ENCODE data around the gene PAQR4.
"Not testable (repeated sequence)": the region's sequence is repeated elsewhere in the genome, so short reads cannot be mapped to it uniquely, and the experiment has no call there.

The PAQR4 gene

DNA sequence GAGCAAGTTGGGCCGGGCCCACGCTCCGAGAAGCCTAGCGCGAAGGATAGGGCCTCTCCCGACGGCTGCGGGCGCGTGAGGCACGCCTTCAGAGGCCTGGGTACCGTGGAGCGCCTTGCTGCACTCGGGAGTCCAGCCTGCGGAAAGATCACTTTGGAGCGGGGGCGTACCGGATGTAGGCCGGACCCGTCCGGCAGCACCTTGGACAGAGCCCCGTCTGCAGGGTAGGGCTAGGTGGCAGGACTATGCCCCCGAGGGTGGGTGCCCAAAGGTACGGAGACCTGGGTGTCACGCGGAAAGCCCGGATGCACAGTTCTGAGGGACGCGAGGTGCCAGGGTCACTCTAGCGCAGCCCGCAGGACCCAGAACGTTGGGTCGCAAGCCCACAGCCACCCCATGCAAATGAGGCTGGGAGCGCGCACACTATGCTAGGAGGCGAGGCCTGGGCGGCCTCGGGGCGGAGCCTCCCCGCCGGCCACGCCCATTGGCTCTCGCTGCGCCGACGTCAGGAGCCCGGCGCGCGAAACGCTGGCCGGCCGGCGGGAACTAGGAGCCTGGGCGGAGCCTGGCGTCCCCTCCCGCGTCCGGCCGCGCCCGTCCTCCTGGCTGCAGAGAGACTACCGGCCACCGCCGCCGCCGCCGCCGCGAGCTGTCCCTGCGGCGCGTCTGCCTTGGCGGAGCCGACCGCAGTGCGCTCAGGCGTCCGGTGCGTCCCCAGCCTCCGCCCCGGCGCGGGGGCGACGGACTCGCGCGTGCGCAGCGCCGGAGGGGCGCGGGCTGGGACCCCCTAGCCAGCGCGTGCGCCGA, at the start of gene PAQR4:
PAQR4 (plus strand) TSS at position 611 of the 807 bp plus-strand sequence. CDS start 327 bp downstream, outside the sequence.
- peak; percentile 48 for DNase-seq (ENCODE audit: low read depth, low spot score)

DNA sequence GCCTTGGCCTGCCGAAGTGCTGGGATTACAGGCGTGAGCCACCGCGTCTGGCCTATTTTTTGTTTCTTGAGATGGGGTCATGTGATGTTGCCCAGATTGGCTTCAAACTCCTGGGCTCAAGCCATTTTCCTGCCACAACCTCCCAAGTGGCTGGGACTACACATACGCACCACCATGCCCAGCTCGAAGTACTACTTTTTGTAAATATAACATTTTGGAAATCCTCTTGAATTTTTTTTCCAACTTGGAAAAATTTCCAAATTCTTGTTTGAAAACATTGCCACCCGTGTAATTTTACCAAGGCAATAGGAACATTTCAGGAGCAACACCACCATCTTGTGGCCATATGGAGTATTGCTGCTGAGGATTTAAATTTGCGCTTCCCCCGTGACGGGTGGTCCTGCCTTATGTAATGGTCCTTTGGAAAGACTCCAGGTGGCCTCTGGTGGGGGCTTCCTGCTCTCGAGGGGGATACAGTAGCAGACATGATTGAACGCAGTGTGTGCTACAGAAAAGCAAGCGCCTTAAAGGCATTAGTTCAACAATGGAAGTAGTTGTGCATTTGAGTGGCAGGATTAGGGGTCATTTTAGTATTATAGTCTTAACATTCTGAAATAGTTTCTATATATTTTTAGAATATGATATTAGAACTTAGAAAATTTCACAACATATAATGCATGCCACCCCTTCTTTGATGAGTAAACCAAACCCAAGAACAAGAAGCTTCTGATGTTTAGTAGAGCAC, 49.5 kb upstream of the PAQR4 start:
- peak; percentile 9 for DNase-seq (ENCODE audit: low read depth, low spot score)

DNA sequence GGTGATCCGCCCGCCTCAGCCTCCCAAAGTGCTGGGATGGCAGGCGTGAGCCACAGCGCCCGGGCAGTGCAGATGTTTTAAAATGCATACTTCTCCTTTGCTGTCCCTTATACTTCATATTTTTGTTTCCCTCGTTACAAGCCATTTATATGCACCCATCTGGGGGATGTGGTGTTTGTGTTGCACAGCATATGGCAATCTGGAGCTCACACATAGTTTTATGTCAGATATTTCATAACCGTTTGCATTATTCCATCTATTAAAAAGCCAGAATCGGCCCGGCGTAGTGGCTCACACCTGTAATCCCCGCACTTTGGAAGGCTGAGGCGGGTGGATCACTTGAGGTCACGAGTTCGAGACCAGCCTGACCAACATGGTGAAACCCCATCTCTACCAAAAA, 45.7 kb upstream of the PAQR4 start:
- DNase-seq (ENCODE audit: low read depth, low spot score), result no peak

DNA sequence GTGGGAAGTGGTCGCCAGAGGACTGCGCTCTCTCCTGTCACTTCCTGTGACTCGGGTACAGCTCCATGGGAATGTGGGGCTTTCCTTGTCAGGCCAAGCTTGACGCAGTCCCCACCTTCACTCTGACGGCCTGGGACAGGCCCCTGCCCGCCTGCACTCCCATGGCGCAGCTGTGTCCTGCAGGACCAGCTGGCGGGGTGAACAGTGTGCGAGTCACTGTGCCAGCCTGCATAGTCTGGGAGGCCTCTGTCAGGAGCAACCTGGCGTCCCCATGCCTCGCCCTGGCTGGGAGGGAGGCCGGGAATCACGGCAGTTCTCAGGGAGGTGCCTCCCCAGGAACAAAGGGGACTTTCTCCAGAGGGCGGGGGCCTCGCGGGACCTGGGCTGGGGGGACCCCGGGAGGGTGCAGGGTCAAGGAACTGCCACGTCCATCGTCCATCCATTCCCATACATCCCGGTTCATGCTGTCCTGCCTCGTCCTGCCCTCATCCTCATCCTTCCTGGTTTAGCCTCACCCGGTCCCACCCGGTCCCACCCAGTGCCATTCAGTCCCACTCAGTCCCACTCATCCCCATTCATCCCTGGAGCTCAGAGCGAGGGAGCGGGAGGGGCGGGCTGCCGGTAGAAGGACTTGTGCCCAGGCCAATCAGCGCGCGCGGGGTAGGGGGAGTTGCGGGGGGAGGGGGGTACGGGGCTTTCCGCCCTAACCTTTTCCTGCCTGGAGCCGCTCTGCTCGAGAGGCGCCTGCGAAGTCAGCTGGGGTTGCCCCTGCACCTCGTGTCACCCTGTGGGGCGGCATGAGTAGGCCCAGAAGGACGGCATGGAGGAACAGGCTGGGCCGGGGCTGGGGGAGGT, 44.0 kb upstream of the PAQR4 start:
- DNase-seq (ENCODE audit: low read depth, low spot score), result no peak

DNA sequence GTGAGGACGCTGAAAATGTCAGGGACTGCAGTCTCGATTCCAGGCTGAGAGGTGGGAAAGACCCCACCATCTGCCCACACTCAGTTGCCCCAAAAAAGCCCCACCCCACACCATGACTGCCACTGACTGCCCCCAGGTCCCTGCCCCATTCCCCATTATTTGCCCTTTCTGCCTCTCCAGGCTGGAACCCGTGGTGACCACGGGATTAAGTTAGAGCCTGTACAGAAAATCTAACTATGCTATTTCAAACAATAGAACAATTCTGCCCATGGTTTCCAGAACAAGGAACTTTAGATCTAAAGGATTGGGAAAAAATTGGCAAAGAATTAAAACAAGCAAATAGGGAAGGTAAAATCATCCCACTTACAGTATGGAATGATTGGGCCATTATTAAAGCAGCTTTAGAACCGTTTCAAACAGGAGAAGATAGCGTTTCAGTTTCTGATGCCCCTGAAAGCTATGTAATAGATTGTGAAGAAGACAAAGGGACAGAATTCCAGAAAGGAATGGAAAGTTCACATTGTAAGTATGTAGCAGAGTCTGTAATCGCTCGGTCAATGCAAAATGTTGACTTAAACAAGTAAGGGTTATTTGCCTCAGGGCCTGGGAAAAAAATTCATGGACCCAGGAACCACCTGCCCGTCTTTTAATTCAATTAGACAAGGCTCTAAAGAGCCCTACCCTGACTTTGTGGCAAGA, 43.0 kb upstream of the PAQR4 start:
- DNase-seq (ENCODE audit: low read depth, low spot score), result no peak

GRCh38 chr16:2926650-2926999, 42.5 kb upstream of the PAQR4 start:
- no peak for DNase-seq (ENCODE audit: low read depth, low spot score)

DNA sequence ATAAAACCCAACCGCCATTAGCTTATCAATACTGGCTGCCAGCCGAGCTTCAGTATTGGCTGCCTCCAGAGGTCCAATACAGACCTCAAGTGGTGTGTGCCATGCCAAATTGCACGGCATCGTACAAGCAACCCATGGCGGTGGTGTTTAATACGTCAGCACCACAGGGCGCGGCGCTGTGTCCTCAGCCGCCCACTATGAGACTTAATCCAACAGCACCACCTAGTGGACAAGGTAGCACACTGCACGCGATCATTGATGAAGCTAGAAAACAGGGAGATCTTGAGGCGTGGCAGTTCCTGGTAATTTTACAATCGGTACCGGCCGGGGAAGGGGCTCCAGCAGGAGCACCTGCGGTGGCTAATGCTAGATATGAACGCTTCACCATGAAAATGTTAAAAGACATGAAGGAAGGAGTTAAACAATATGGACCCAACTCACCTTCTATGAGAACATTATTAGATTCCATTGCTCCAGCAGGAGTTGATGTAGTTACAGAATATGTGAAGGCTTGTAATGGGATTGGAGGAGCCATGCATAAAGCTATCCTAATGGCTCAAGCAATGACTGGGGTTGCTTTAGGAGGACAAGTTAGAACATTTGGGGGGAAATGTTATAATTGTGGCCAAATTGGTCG, 42.0 kb upstream of the PAQR4 start:
- DNase-seq (ENCODE audit: low read depth, low spot score), result peak; percentile 79

GRCh38 chr16:2928151-2928550, 41.0 kb upstream of the PAQR4 start:
- DNase-seq (ENCODE audit: low read depth, low spot score), result not testable (repeated sequence)

- no peak for DNase-seq (ENCODE audit: low read depth, low spot score)
These were observed 40.4 kb upstream of the PAQR4 start for GRCh38 chr16:2928796-2929195.

DNA sequence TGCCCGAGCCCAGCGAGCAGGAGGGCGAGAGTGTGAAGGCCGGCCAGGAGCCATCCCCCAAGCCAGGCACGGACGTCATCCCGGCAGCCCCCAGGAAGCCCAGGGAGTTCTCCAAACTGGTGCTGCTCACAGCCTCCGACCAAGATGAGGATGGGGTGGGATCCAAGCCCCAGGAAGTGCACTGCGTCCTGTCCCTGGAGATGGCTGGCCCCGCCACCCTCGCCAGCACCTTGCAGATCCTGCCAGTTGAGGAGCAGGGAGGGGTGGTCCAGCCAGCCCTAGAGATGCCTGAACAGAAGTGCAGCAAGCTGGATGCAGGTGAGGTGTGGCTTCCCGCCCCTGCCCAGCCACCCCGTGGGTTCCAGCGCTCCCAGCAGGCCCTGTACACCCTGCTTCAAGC, 39.5 kb upstream of the PAQR4 start:
- no peak for DNase-seq (ENCODE audit: low read depth, low spot score)

GRCh38 chr16:2930236-2930635, 38.9 kb upstream of the PAQR4 start:
- no peak for DNase-seq (ENCODE audit: low read depth, low spot score)

DNA sequence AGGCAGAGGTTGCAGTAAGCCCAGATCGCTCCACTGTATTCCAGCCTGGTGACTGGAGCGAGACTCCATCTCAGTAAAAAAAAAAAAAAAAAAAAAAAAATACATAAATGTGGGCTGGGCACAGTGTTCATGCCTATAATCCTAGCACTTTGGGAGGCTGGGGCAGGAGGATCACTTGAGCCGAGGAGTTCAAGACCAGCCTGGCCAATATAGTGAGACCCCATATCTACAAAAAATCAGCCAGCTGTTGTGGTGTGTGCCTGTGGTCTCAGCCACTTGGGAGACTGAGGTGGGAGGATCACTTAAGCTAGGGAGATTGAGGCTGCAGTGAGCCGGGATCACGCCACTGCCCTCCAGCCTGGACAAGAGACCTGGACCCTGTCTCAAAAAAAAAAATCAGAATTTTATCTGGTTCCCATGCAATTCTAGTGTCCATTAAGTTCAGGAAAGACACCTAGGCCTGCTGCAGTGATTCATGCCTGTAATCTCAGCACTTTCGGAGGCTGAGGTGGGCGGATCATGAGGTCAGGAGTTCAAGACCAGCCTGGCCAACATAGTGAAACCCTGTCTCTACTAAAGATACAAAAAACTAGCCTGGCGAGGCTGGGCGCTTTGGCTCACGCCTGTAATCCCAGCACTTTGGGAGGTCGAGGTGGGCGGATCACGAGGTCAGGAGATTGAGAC, 37.8 kb upstream of the PAQR4 start:
- not testable (repeated sequence) for DNase-seq (ENCODE audit: low read depth, low spot score)

GRCh38 chr16:2933136-2933535, 36.0 kb upstream of the PAQR4 start:
- DNase-seq (ENCODE audit: low read depth, low spot score), result no peak

DNA sequence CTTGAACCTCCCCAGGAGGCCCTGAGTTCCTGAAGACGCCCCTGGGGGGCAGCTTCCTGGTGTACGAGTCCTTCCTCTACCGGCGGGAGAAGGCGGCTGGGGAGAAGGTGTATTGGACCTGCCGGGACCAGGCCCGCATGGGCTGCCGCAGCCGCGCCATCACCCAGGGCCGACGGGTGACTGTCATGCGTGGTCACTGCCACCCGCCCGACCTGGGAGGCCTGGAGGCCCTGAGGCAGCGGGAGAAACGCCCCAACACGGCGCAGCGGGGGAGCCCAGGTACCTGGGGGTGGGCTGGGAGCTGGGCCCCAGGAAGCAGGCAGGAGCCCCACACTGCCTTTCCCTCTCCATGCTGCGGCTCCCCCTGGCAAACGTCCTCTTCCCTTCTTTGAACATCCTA, 35.4 kb upstream of the PAQR4 start:
- no peak for DNase-seq (ENCODE audit: low read depth, low spot score)

- DNase-seq (ENCODE audit: low read depth, low spot score), result no peak
These were observed 34.7 kb upstream of the PAQR4 start for GRCh38 chr16:2934450-2934849.

- DNase-seq (ENCODE audit: low read depth, low spot score), result no peak
These were observed 32.6 kb upstream of the PAQR4 start for GRCh38 chr16:2936436-2937011.

DNA sequence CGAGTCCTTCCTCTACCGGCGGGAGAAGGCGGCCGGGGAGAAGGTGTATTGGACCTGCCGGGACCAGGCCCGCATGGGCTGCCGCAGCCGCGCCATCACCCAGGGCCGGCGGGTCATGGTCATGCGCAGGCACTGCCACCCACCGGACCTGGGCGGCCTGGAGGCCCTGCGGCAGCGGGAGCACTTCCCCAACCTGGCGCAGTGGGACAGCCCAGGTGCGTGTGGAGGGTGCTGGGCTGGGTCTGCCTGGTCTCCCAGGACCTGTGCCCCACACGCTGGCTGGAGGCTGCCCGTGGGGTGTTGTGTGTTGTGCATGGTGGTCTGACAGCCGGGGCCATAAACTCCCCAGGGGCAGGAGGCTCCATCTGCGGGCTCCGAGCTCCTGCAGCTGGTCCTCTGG, 32.0 kb upstream of the PAQR4 start:
- DNase-seq (ENCODE audit: low read depth, low spot score), result no peak

DNA sequence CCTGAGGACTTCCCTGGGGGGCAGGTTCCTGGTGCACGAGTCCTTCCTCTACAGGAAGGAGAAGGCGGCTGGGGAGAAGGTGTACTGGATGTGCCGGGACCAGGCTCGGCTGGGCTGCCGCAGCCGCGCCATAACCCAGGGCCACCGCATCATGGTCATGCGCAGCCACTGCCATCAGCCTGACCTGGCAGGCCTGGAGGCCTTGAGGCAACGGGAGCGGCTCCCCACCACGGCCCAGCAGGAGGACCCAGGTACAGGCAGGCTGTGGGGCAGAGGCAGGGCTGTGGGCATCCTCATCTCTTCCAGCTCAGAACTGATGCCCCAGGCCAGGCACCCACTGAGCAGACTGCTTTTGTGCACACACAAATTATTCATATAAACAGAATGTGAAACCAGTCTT, 30.9 kb upstream of the PAQR4 start:
- DNase-seq (ENCODE audit: low read depth, low spot score), result no peak

DNA sequence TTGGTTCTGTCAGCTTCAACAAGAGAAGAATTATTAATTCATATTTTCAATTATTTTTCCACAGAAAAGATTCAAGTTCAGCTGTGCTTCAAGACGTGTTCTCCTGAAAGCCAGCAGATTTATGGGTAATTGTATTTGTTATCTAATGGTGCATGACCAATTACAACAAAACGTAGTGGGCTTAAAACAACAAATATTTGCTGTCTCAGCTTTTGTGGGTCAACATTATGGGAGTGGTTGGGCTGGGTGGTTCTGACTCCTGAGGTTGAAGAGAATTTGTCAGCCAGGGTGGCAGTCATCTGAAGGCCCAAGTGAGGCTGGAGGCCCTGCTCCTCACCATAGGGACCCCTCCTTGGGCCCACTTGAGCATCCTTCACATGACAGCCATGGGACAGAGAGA, 29.2 kb upstream of the PAQR4 start:
- DNase-seq (ENCODE audit: low read depth, low spot score), result no peak

DNA sequence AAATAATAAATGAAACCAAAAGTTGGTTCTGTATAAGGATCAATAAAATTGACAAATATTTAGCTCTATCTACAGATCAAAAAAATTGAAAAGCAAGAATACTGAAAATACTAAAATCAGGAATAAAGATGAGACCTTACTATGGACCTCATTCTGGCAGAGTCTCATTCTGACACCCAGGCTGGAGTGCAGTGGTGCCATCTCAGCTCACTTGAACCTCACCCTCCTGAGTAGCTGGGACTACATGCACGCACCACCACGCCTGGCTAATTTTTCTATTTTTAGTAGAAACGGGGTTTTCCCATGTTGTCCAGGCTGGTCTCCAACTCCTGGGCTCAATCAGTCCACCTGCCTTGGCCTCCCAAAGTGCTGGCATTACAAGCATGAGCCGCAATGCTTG, 27.1 kb upstream of the PAQR4 start:
- no peak for DNase-seq (ENCODE audit: low read depth, low spot score)

Data from activated CD4-positive, CD25-positive, alpha-beta regulatory T cell treated with anti-CD3 and anti-CD28 coated beads, Interleukin-2, amount 50 U/mL, for 16 hours (primary cell).